ENCODE data around the gene ANKRD44.

GRCh38 chr2:196957442-196957841 lies 353.1 kb downstream of the ANKRD44 start:
- TF ChIP-seq CTCF (conservative IDR thresholded peaks at IDR 0.05 in 1 of 2, IDR thresholded peaks at IDR 0.05 in 1 of 2; ENCODE audit: extremely low read depth in 1 of 2, insufficient read depth in 1 of 2, low read depth in 1 of 2, low read length in 2 of 2) (no peak), EZH2 (IDR thresholded peaks at IDR 0.05; ENCODE audit: borderline replicate concordance, low read length) (no peak)

Data from mammary epithelial cell (primary cell).